G401.6 (cell line): ENCODE data around the gene MPPED2.
"Not testable (repeated sequence)": the region's sequence is repeated elsewhere in the genome, so short reads cannot be mapped to it uniquely, and the experiment has no call there.

ENCODE experiments used
- FAIRE-seq: peaks from 2 replicates; lab custom pipeline; 2012; peaks lifted over from hg19 to GRCh38; lab: Jason Lieb, UNC

The MPPED2 gene

GRCh38 chr11:30578406-30578805 is 7.7 kb downstream of the MPPED2 start:
- FAIRE-seq = no peak

DNA sequence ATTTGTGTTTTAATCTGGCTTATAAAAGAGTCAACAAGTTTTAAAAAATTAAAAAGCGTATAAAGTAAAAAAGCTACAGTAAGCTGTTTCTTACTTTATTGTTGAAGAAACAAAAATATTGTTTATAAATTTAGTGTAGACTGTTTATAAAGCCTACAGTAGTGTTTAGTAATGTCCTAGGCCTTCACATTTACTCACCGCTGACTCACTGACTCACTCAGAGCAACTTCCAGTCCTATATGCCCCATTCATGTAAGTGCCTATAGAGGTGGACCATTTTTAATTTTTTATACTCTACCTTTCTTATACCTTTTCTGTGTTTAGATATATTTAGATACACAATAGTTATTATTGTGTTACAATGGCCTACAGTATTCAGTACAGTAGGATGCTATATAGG is 12.2 kb downstream of the MPPED2 start:
- FAIRE-seq = no peak

DNA sequence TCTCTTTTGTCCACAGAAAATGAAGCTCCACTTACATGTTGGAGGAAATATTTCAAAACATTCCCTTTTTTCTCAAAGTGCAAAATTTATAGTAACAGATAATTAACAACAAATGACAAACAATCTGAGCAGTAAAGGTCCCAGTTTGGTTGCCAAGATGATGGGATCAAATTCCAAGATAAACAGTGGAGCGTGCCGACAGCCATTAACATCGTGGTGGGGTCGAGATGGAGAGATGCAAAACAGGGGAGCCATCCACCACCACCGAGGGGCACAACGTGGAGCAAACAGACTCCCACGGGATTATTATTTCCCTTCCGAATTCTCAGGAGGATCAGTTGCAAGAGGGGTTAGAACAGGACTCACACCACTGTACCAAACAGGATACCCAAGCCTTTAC is 17.2 kb downstream of the MPPED2 start:
- FAIRE-seq = no peak

DNA sequence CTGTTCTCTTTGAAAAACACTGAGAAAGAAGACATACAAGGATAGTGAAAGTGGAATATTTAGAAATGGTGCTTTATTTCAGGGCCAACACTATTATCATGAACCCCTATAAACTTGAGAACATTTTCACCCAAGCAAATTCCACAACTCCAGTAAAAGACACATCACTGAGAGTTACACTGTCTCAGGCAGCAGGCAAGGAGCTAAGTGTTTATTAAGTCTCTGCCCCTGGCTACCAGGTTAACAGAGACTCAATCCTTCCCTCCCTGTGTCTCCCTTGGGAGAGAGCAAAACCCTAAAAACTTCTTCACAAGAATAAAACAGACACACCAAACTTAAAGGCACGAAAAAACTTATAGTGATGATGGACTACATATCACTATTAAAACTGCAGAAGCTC is 18.5 kb downstream of the MPPED2 start:
- no peak for FAIRE-seq

DNA sequence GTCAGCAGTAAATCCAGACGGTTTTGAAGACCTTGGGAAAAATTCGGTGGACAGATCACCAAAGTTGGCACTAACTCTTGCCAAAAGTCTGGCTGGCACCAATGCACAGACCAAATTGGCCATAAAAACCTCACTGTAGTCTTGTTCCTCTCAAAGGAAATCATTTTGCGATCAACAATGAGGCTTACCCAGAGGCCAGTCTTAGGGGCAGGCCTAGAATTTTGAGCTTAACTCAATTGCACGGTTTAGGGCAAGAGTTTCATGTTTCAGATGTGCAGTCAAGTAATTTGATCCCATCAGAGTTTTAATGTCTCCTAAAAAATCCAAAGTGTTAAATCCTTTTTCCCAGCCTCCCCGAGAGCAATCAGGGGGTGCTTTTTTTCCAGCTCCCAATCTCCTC is 19.0 kb downstream of the MPPED2 start:
- no peak for FAIRE-seq

DNA sequence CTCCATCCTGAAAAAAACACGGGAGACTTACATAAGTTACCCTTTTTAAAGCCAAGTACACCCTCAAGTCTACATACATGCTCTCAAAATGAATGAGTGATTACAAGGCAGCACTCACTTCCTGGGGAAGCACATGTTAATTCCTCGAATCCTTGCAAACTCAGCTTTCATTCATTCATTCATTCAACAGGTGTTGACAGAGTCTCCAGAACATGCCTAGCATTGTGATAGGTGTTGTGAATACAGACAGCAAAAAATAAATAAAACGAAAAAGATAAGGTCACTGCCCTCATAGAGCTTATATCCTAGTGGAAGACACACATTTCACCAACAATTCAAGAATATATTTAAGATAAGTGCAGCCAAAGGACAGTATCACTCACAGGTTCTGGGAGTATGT is 19.7 kb downstream of the MPPED2 start:
- FAIRE-seq = no peak

DNA sequence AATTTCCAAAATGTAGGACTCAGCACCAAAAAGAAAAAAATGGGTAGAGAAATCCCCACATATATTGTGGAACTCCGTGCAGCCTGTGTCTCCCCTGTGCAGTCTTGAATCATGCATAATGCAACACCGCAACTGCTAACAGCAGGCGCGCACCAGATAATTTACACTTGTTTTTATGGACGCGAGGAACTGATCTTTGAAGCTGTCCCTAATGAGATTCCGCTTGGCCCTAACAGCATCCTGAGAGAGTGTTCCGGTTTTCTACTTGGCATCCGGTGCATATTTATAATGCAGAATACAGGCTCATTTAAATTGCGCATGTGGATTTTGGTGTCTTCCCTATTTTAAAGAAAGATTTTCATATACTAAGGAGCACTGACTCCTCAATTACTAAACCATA is 21.1 kb downstream of the MPPED2 start:
- no peak for FAIRE-seq

- no peak for FAIRE-seq
Observed at GRCh38 chr11:30561691-30562415, 24.3 kb downstream of the MPPED2 start.

- FAIRE-seq = no peak
Observed at GRCh38 chr11:30560206-30561106, 25.7 kb downstream of the MPPED2 start.

DNA sequence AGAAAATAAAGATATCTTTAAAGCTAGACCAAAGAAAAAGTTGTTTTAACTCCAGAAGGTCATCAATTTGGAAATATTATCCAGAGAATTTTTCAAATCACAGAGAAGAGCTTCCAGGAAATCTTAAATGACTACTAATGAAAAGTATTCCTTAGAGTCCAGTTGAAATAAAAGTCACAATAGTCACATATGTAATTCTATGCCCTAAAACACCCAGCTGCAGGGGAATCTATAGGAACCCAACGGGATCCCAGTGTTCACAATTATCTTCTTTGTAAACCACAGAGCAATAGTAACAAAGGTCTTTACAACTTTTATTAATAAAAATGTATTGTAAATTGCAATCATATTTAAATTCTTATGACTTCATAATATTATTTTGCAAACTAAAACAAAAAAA is 27.1 kb downstream of the MPPED2 start:
- no peak for FAIRE-seq

GRCh38 chr11:30554587-30554986 is 31.6 kb downstream of the MPPED2 start:
- not testable (repeated sequence) for FAIRE-seq

- FAIRE-seq = no peak
Observed at GRCh38 chr11:30553521-30554110, 32.5 kb downstream of the MPPED2 start.

DNA sequence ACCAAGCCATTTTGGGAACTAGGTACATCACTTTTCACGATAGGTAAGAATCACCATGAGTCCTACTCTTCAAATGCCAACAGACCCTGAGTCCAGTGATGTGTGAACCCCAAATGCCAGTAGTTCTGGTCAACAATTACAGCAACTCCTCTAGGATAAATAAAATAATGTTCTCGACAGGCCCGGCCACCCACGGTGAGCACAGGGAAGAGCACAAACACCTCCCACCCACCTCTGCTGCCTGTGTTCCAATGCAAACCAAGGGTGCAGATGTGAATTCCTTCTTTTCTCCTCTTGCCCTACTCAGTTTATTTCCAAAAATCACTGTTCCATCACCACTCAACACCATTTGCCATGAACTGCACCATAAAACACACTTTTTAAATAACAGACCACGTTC is 33.3 kb downstream of the MPPED2 start:
- FAIRE-seq = no peak

- no peak for FAIRE-seq
Observed at GRCh38 chr11:30550022-30550542, 36.1 kb downstream of the MPPED2 start.

- FAIRE-seq = no peak
Observed at GRCh38 chr11:30549565-30549964, 36.6 kb downstream of the MPPED2 start.

DNA sequence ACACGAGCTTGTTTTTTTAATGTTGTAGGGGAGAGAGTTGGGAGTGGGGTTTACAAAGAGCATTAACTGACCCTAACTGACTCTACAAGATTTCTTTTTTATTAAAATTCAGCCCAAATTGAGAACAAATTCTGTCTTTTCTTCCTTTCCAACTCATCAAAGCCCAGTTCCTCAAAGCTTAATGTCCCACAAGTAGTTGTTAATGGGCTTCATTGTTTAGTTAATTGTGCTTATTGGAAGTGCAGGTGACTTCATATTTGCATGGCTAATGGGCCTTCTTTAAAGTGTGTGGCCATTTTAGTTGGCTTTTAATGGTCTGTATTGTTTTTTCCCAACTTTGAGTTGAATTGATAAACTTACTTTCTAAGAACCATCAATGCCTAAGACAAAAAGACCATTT is 39.8 kb downstream of the MPPED2 start:
- FAIRE-seq = no peak

GRCh38 chr11:30545507-30545906 is 40.6 kb downstream of the MPPED2 start:
- no peak for FAIRE-seq

DNA sequence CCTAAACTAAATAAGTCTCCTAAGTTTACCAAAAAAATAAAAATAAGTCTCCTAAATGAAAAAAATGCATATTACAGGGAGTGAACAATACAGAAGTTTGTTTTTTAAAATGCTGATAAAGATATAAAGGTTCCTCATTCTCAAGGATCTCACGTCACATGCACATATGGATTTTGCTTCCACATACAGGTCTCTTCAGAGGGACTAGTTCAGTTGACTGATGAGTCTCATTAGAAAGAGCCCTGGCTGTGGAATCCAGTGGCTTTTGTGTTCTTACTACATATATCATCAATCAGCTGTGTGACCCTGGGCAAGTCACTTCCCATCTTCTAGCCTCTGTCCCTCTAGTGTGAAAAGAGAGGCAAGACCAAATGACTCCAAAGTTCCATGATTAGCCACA is 43.1 kb downstream of the MPPED2 start:
- FAIRE-seq = no peak

DNA sequence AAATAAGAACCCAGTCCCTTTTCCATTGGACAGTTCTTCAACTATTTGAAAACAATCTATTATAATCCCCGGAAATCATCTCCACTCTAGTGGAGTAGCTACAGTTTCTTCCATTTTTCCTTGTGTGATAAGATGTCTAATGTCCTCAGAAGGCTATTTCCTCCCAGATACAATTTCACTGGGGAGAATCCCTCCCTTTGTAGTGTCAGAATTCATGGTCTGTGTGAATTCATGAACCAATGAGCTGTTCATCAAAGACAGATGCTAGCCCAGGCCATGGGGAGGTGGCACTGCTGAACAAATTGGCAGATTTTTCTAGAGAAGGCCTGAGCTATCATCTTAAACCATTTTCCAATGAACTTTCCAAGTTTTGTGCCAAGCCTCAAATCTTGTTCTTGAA is 45.4 kb downstream of the MPPED2 start:
- no peak for FAIRE-seq

DNA sequence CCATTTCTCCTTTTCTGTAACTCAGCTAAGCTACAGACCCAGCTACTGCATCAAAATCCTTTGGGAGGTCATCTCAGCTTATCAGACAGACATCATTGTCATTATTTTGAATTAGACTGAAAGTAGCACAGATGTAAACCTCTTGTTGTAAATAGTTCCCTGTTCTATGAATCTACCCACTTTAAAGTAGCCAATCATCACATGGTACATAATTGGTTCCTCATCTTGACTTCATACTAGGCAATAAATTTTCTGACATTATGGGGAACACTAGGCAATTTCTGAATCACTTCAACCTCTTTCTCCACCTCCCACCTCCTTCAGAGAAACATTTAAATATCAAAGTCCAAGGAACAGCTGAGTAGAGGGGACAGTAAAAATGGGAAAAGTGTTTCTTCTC is 47.9 kb downstream of the MPPED2 start:
- FAIRE-seq = no peak

DNA sequence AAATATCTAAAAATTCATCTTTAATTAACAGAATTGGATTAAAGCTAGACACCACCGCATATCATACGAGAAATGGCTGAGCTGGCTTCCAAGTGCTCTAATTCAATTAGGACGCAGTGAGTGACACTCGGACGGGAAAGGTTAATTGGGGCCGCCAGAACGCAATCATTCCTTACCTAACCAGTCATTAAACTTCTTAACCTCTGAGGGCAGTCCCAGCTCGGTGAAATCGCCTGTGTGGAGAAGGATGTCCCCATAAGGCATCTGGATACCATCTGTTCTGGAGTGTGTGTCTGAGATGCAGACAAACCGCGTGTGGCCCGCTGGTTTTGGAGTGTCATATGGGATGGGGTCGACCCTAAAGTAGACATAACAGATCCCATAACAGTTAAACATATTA is 50.3 kb downstream of the MPPED2 start:
- no peak for FAIRE-seq

DNA sequence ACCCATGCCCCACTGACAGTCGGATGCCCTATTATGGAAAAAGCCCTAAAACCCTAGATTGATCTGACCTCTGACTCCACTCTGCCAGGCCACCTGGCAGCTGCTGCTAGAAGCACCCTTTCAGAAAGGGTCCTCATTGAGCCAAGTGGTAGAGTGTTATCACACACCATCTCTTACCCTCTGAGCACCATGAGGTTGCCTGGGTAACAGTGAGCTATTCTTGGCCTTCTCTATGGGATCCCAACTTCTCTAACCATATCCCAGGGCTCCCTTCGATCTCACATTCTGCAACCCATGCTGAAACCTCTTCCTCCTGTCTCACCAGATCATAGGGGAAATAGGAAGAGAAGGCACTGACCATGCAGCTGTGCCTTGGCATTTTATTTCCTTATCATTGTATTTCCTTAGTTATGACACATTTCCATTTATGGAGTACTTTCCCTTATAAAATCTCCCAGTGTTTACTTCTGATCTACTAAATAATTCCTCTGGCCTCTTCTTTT is 52.7 kb downstream of the MPPED2 start:
- no peak for FAIRE-seq

- FAIRE-seq = no peak
Observed at GRCh38 chr11:30527566-30527965, 58.6 kb downstream of the MPPED2 start.
